Measurements from ENCODE around the gene RASEF.

GRCh38 chr9:83106772-83107171 is 43.8 kb upstream of the RASEF start:
- TF ChIP-seq CTCF (IDR thresholded peaks at IDR 0.05): no peak
- no peak for TF ChIP-seq POLR2A (IDR thresholded peaks at IDR 0.05)

All from uterus (tissue), 2 donors.